ENCODE measurements around the gene DDO. TPM values are rescaled to one million over a fixed set of nuclear protein-coding genes. Genes with fewer than 3 reads are reported as not detected.

Gene DDO
- total and polyA plus RNA-seq, 2 experiments from 2014 or later, result 0.27 to 0.56 TPM

DNA sequence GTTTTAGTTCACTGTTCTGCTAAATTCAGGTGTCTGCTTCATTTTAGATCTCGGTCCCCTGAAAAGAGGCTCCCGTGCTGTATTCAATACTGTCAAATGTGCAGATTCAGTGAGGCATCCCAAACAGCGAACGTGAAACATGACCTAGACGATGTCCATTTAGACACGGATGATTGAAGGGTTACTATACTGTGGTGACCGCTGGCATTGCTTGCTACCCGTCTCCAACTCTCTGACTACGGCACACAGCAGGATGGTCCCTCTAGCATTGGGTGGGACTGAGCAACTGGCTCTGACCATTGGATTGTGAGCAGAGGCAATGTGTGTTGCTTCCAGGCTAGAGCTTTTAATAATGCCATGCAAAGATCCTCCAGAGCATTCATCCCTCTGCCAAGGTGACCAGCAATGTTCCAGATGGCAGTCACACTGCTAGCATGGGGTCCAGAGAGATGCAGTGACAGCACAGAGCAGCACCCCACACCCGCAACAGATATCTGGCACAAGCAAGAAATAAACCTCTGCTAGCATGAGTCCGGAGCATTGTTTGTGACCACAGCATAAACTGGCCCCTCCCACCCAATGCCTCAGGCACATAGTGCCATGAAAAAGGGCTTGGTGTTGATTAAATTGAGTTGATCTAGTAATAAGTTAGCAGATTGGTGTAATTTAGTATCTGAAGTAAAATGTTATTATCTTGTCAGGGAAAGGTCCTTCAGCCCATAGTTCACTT is 66.2 kb downstream of the DDO start:
- no peak for TF ChIP-seq CTCF (IDR thresholded peaks at IDR 0.05; ENCODE audit: low read depth, low read length)
- Histone ChIP-seq H3K27ac (no peak overlapping the region), H3K36me3 (no peaks in the 10 kb centered on the region), H3K4me1 (ENCODE audit: low read depth) (peaks cover 33% of the 10 kb centered on the region), H3K9me3 (ENCODE audit: low read depth) (no peaks in the 10 kb centered on the region), H3K27me3 (no peaks in the 10 kb centered on the region), H3K4me3 (no peak overlapping the region)
- no peak for DNase-seq (ENCODE audit: low read depth in 1 of 2, low spot score in 1 of 2)

DNA sequence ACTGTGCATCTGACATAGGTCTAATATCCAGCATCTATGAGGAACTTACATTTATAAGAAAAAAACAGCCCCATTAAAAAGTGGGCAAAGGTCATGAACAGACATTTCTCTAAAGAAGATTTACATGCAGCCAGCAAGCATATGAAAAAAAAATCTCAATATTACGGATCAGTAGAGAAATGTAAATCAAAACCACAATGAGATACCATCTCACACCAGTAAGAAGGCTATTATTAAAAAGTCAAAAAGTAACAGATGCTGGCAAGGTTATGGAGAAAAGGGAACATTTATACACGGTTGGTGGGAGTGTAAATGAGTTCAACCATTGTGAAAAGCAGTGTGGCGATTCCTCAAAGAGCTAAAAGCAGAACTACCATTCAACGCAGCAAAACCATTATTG is 70.3 kb downstream of the DDO start:
- no peak for TF ChIP-seq CTCF (IDR thresholded peaks at IDR 0.05; ENCODE audit: low read depth, low read length)
- Histone ChIP-seq H3K36me3 (no peaks in the 10 kb centered on the region), H3K4me3 (no peak overlapping the region), H3K27ac (no peak overlapping the region), H3K9me3 (ENCODE audit: low read depth) (no peaks in the 10 kb centered on the region), H3K4me1 (ENCODE audit: low read depth) (peaks cover 32% of the 10 kb centered on the region), H3K27me3 (no peaks in the 10 kb centered on the region)
- no peak for DNase-seq (ENCODE audit: low read depth in 1 of 2, low spot score in 1 of 2)

DNA sequence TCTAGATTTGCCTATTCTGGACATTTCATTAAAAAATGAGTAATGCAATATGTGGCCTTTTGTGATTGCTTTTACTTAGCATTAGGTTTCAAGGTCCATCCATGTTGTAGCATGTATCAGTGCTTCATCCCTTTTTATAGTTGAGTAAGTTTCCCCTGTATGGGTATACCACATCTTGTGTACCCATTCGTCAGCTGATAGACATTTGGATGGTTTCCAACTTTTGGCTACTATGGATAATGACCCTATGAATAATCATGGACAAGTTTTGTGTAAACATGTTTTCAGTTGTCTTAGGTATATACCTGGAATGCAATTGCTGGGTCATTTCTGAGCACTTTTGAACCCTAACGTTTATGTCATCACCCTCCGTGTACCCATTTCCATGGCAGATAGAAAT is 72.6 kb downstream of the DDO start:
- H3K36me3 ChIP-seq, result no peaks in the 10 kb centered on the region
- no peak for TF ChIP-seq CTCF (IDR thresholded peaks at IDR 0.05; ENCODE audit: low read depth, low read length)
- peaks cover 41% of the 10 kb centered on the region for H3K4me1 ChIP-seq (ENCODE audit: low read depth)
- no peaks in the 10 kb centered on the region for H3K27me3 ChIP-seq
- H3K9me3 ChIP-seq (ENCODE audit: low read depth), result no peaks in the 10 kb centered on the region
- no peak overlapping the region for H3K4me3 ChIP-seq
- no peak for DNase-seq (ENCODE audit: low read depth in 1 of 2, low spot score in 1 of 2)
- no peak overlapping the region for H3K27ac ChIP-seq

Other genes with a start within 250 kb of the DDO start
- gene WASF1, start 235.9 kb downstream of the DDO start, total RNA-seq, result 34.5 and 46.3 TPM in 2 replicates
- gene WASF1, start 235.9 kb downstream of the DDO start, polyA plus RNA-seq, result 70.9 and 77.5 TPM in 2 replicates
- gene CDC40, start 235.1 kb downstream of the DDO start, total RNA-seq, result 10.7 and 13.6 TPM in 2 replicates
- 13.5 and 31.3 TPM in 2 replicates for gene CDC40, start 235.1 kb downstream of the DDO start, polyA plus RNA-seq
- gene METTL24, start 57.2 kb downstream of the DDO start, total RNA-seq, result 7.7 and 8.4 TPM in 2 replicates
- gene METTL24, start 57.2 kb downstream of the DDO start, polyA plus RNA-seq, result 4.3 and 6.8 TPM in 2 replicates
- gene SLC22A16, start 61.0 kb upstream of the DDO start, total RNA-seq, result not detected in 2 replicates
- not detected in 2 replicates for gene SLC22A16, start 61.0 kb upstream of the DDO start, polyA plus RNA-seq